Activated naive CD4-positive, alpha-beta T cell (primary cell): Measurements from ENCODE around the gene FGF1.

ENCODE experiments used
- DNase-seq, 4 experiments: peaks; one replicate each; lab custom pipeline; 2025; lab: John Stamatoyannopoulos, UW

FGF1 gene

GRCh38 chr5:142576303-142576702 is 109.6 kb downstream of the FGF1 start:
- no peak for DNase-seq

- DNase-seq = no peak
These were observed 113.9 kb downstream of the FGF1 start for GRCh38 chr5:142572006-142572405.

- DNase-seq = no peak
These were observed 114.5 kb downstream of the FGF1 start for GRCh38 chr5:142571371-142571770.

- no peak for DNase-seq
These were observed 116.0 kb downstream of the FGF1 start for GRCh38 chr5:142569905-142570304.

GRCh38 chr5:142568996-142569335 is 116.9 kb downstream of the FGF1 start:
- no peak for DNase-seq

GRCh38 chr5:142568283-142568995 is 117.5 kb downstream of the FGF1 start:
- DNase-seq = no peak

- no peak for DNase-seq
These were observed 124.3 kb downstream of the FGF1 start for GRCh38 chr5:142561486-142562097.

- no peak for DNase-seq
These were observed 124.9 kb downstream of the FGF1 start for GRCh38 chr5:142561029-142561428.

GRCh38 chr5:142552107-142552506 is 133.8 kb downstream of the FGF1 start:
- no peak for DNase-seq

GRCh38 chr5:142551338-142552067 is 134.4 kb downstream of the FGF1 start:
- no peak for DNase-seq

- DNase-seq = no peak
These were observed 135.4 kb downstream of the FGF1 start for GRCh38 chr5:142550471-142550870.

GRCh38 chr5:142549834-142550233 is 136.1 kb downstream of the FGF1 start:
- no peak for DNase-seq

- no peak for DNase-seq
These were observed 137.1 kb downstream of the FGF1 start for GRCh38 chr5:142548739-142549275.

- DNase-seq = no peak
These were observed 138.2 kb downstream of the FGF1 start for GRCh38 chr5:142547445-142548380.

- no peak for DNase-seq
These were observed 140.1 kb downstream of the FGF1 start for GRCh38 chr5:142545650-142546322.

- DNase-seq = no peak
These were observed 140.8 kb downstream of the FGF1 start for GRCh38 chr5:142544946-142545649.

- no peak for DNase-seq
These were observed 141.7 kb downstream of the FGF1 start for GRCh38 chr5:142544071-142544753.

- no peak for DNase-seq
These were observed 143.0 kb downstream of the FGF1 start for GRCh38 chr5:142542906-142543305.
